ENCODE results near the gene MAPT.

DNA sequence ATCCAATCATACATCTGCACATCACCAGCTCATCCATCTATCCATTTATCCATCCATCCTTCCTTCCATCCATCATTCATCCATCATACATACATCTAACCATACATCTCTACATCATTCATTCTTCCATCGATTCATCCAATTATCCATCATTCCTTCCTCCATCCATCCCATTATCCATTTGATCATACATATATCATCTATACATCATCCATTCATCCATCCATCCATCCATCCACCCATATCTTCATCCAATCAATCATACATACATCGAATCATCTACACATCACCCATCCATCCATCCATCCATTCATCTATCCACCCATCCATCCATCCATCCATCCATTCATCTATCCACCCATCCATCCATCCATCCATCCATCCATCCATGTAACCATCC, 75.4 kb downstream of the MAPT start:
- TF ChIP-seq CTCF (conservative IDR thresholded peaks at IDR 0.05; ENCODE audit: low read depth, low read length), result no peak
- no peak for TF ChIP-seq EZH2 (IDR thresholded peaks at IDR 0.05; ENCODE audit: borderline replicate concordance, low read depth, low read length, poor library complexity, severe bottlenecking)

Data from A673 (cell line).